Panc1 (cell line): ENCODE measurements around the gene BHLHE40.

Source experiments
- CTCF ChIP-seq: fragments of 450-650 bp; IDR thresholded peaks from 2 replicates; pipeline ENCODE4 v1.5.1; 2017; ENCODE audit warnings: mild to moderate bottlenecking
- POLR2AphosphoS5 ChIP-seq: IDR thresholded peaks from 2 replicates; pipeline ENCODE4 v1.6.1; 2012; ENCODE audit warnings: mild to moderate bottlenecking, low read depth, low read length, moderate library complexity
- SIN3A ChIP-seq: IDR thresholded peaks from 2 replicates; pipeline ENCODE4 v1.6.1; 2012; ENCODE audit warnings: low read depth, mild to moderate bottlenecking, low read length, moderate library complexity, borderline replicate concordance; ENCODE audit not compliant: insufficient read depth
- TCF7L2 ChIP-seq: IDR thresholded peaks from 2 replicates; pipeline ENCODE4 v1.6.1; 2011; ENCODE audit warnings: mild to moderate bottlenecking, low read depth, low read length, inconsistent platforms
- TF ChIP-seq, protein P1 (sequence below), 2 experiments: IDR thresholded peaks; 2 replicates each; pipeline ENCODE4 v1.6.1; 2011 to 2012; ENCODE audit warnings: low read depth in 2 of 2, control low read depth in 1 of 2, low read length in 1 of 2, mild to moderate bottlenecking in 1 of 2, moderate library complexity in 1 of 2; ENCODE audit not compliant: insufficient read depth in 1 of 2

DNA sequence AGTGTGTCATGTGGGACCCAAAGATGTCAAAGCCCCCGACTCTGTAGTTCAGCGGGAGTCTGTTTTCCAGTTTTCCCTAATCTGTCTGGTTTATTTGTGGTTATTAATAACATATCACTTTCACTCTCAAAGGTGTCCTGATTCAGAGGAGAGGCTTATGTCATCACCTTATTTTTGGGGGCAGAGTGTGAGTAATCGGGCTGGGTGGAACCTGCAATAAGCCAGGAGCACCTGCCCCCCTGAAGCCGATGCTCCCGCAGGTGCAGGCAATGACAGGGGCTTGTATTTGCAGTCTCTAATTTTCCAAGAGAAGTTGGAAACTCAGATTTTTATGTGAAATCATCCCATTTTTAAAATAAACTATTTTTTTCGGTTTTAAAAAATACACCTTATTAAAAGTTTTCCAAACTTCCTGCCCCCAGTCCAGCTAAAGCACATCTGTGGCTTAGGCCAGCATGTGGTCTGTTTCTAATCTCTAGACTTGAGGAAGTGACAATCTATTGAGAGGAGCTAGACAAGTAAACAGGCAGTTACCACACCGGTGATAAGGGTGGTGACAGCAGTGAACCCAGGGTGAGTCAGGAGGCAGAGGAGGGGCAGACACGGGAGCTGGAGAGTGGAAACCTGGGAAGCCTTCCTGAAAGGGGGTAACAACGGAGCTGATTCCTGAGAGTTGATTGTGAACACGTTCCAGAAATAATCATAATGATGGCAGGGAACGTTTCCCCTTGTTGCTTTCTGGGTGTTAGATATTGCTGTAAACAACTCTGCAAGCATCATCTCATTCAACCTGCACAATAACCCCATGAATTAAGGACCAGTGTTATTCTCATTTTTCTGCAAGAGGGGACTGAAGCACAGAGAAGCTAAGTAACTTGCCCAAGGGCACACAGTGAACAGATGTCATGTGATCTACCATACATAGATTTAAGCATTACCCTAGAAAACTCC lies 37.2 kb downstream of the BHLHE40 start:
- TF ChIP-seq CTCF, result no peak
- TF ChIP-seq POLR2AphosphoS5, result peak; percentile 59; the same call in 1 of the 2 replicates
- TF ChIP-seq, protein P1, sequence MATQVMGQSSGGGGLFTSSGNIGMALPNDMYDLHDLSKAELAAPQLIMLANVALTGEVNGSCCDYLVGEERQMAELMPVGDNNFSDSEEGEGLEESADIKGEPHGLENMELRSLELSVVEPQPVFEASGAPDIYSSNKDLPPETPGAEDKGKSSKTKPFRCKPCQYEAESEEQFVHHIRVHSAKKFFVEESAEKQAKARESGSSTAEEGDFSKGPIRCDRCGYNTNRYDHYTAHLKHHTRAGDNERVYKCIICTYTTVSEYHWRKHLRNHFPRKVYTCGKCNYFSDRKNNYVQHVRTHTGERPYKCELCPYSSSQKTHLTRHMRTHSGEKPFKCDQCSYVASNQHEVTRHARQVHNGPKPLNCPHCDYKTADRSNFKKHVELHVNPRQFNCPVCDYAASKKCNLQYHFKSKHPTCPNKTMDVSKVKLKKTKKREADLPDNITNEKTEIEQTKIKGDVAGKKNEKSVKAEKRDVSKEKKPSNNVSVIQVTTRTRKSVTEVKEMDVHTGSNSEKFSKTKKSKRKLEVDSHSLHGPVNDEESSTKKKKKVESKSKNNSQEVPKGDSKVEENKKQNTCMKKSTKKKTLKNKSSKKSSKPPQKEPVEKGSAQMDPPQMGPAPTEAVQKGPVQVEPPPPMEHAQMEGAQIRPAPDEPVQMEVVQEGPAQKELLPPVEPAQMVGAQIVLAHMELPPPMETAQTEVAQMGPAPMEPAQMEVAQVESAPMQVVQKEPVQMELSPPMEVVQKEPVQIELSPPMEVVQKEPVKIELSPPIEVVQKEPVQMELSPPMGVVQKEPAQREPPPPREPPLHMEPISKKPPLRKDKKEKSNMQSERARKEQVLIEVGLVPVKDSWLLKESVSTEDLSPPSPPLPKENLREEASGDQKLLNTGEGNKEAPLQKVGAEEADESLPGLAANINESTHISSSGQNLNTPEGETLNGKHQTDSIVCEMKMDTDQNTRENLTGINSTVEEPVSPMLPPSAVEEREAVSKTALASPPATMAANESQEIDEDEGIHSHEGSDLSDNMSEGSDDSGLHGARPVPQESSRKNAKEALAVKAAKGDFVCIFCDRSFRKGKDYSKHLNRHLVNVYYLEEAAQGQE (IDR thresholded peaks at IDR 0.05; ENCODE audit: insufficient read depth in 1 of 2, low read depth in 2 of 2, low read length in 1 of 2), result no peak
- no peak for TF ChIP-seq SIN3A
- no peak for TF ChIP-seq TCF7L2
